ENCODE measurements around the gene COLGALT1. TPM values are rescaled to one million over a fixed set of nuclear protein-coding genes. Genes with fewer than 3 reads are reported as not detected.
"Not testable (repeated sequence)": the region's sequence is repeated elsewhere in the genome, so short reads cannot be mapped to it uniquely, and the experiment has no call there.

COLGALT1 gene
- polyA plus RNA-seq, 3 donors: 66.8 to 176 (median 68.8) TPM

GRCh38 chr19:17584132-17584531, 28.7 kb downstream of the COLGALT1 start:
- H3K27me3 Mint-ChIP-seq (ENCODE audit: low read depth in 3 of 3): peaks cover 0 to 4% (median 2%) of the 10 kb centered on the region in 3 donors
- Histone ChIP-seq H3K4me1 (ENCODE audit: control insufficient read depth in 1 of 2, insufficient read depth in 2 of 2, low read length in 2 of 2) (peaks cover 5 to 9% of the 10 kb centered on the region in 2 donors), H3K27ac (ENCODE audit: low read depth in 1 of 2, low read length in 2 of 2) (no peak overlapping the region), H3K27me3 (ENCODE audit: control insufficient read depth in 2 of 2, insufficient read depth in 2 of 2, low read length in 2 of 2) (no peaks in the 10 kb centered on the region), H3K9ac (ENCODE audit: insufficient read depth, low read length, poor library complexity, severe bottlenecking) (no peak overlapping the region), H3K36me3 (replicated peaks in 1 of 2; ENCODE audit: control insufficient read depth in 1 of 2, insufficient read depth in 2 of 2, low read length in 2 of 2) (peaks cover 37 to 39% of the 10 kb centered on the region in 2 donors), H2AFZ (ENCODE audit: insufficient read depth, low read depth, low read length, poor library complexity, severe bottlenecking) (no peak overlapping the region), H4K20me1 (ENCODE audit: insufficient read depth, low read length) (peaks cover 40% of the 10 kb centered on the region), H3K4me2 (replicated peaks; ENCODE audit: extremely low read depth, low read length, poor library complexity, severe bottlenecking) (no peak overlapping the region), H3K4me3 (replicated peaks in 1 of 3; ENCODE audit: low read depth in 2 of 3, low read length in 3 of 3) (no peak overlapping the region), H3K9me3 (replicated peaks in 1 of 2; ENCODE audit: control insufficient read depth in 1 of 2, insufficient read depth in 1 of 2, low read length in 2 of 2) (no peaks in the 10 kb centered on the region), H3K79me2 (ENCODE audit: insufficient read depth, low read length) (no peaks in the 10 kb centered on the region)
- intact Hi-C loops (cut with micrococcal nuclease): no loop called here
- no peak for TF ChIP-seq CTCF (IDR thresholded peaks at IDR 0.05)
- no peak for DNase-seq
- H3K4me1 Mint-ChIP-seq: peaks cover 10% of the 10 kb centered on the region
- peaks cover 37 to 40% of the 10 kb centered on the region in 2 donors for H3K36me3 Mint-ChIP-seq
- peak overlapping the region in 1 of 7 donors; percentile 70 for H3K27ac Mint-ChIP-seq
- 80% methylated on average over 1 of the region's 3 CpGs for WGBS (ENCODE audit: insufficient coverage)
- peaks cover 0 to 2% (median 0%) of the 10 kb centered on the region in 7 donors for H3K9me3 Mint-ChIP-seq
- H3K4me3 Mint-ChIP-seq: no peak overlapping the region

- H3K9ac ChIP-seq (ENCODE audit: insufficient read depth, low read length, poor library complexity, severe bottlenecking); H3K79me2 ChIP-seq (ENCODE audit: insufficient read depth, low read length); DNase-seq; H3K9me3 ChIP-seq (replicated peaks in 1 of 2; ENCODE audit: control insufficient read depth in 1 of 2, insufficient read depth in 1 of 2, low read length in 2 of 2); H3K4me3 Mint-ChIP-seq; H3K4me1 Mint-ChIP-seq; H3K4me2 ChIP-seq (replicated peaks; ENCODE audit: extremely low read depth, low read length, poor library complexity, severe bottlenecking); H3K4me1 ChIP-seq (ENCODE audit: control insufficient read depth in 1 of 2, insufficient read depth in 2 of 2, low read length in 2 of 2); H2AFZ ChIP-seq (ENCODE audit: insufficient read depth, low read depth, low read length, poor library complexity, severe bottlenecking); intact Hi-C loops (cut with micrococcal nuclease); H3K27ac Mint-ChIP-seq; H3K4me3 ChIP-seq (replicated peaks in 1 of 3; ENCODE audit: low read depth in 2 of 3, low read length in 3 of 3); H3K27me3 ChIP-seq (ENCODE audit: control insufficient read depth in 2 of 2, insufficient read depth in 2 of 2, low read length in 2 of 2); H3K27me3 Mint-ChIP-seq (ENCODE audit: low read depth in 3 of 3); H3K9me3 Mint-ChIP-seq; H3K27ac ChIP-seq (ENCODE audit: low read depth in 1 of 2, low read length in 2 of 2): not testable (repeated sequence)
- Histone ChIP-seq H3K36me3 (replicated peaks in 1 of 2; ENCODE audit: control insufficient read depth in 1 of 2, insufficient read depth in 2 of 2, low read length in 2 of 2) (peaks cover 26 to 27% of the 10 kb centered on the region in 2 donors), H4K20me1 (ENCODE audit: insufficient read depth, low read length) (peaks cover 27% of the 10 kb centered on the region)
- 100% methylated on average over 1 of the region's 7 CpGs for WGBS (ENCODE audit: insufficient coverage)
- peaks cover 25 to 27% of the 10 kb centered on the region in 2 donors for H3K36me3 Mint-ChIP-seq
Observed at GRCh38 chr19:17585395-17585794, 29.9 kb downstream of the COLGALT1 start.

Measured in CD14-positive monocyte (primary cell).